CD4-positive, alpha-beta memory T cell (primary cell): ENCODE results near the gene TUBA3D. TPM values are rescaled to one million over a fixed set of nuclear protein-coding genes. Genes with fewer than 3 reads are reported as not detected.
"Not testable (repeated sequence)": the region's sequence is repeated elsewhere in the genome, so short reads cannot be mapped to it uniquely, and the experiment has no call there.

Source experiments
- CTCF ChIA-PET: fragments of 350-600 bp; sonication (Branson Sonifier 250); formaldehyde crosslinking; loops from one replicate; lab custom pipeline; 2021; ENCODE audit warnings: inconsistent platforms; ENCODE audit not compliant: partially characterized antibody; lab: Charles Lee
- POLR2A ChIA-PET: fragments of 350-600 bp; sonication (Branson Sonifier 250); formaldehyde crosslinking; loops from one replicate; lab custom pipeline; 2021; ENCODE audit not compliant: partially characterized antibody; lab: Charles Lee
- DNase-seq, 5 donors: peaks; one replicate each; pipeline versions ENCODE4 v3.0.0 to v3.0.0-alpha.2; 2020 to 2022; ENCODE audit warnings: mixed read lengths in 1 of 5
- H3K27ac ChIP-seq: one replicate; pipeline ENCODE4 v1.7.0; 2013; ENCODE audit warnings: low read depth, low read length
- H3K27me3 ChIP-seq: 2 replicates; pipeline ENCODE4 v1.7.0; 2013; ENCODE audit warnings: mild to moderate bottlenecking, low read length, moderate library complexity; ENCODE audit not compliant: insufficient read depth
- H3K36me3 ChIP-seq: 2 replicates; pipeline ENCODE4 v1.7.0; 2013; ENCODE audit warnings: mild to moderate bottlenecking, low read length, moderate library complexity; ENCODE audit not compliant: insufficient read depth
- H3K4me1 ChIP-seq: 2 replicates; pipeline ENCODE4 v1.7.0; 2013; ENCODE audit warnings: mild to moderate bottlenecking, low read length, moderate library complexity; ENCODE audit not compliant: insufficient read depth
- H3K4me3 ChIP-seq, 2 donors: one replicate each; pipeline ENCODE4 v1.7.0; 2013; ENCODE audit warnings: low read length in 2 of 2, mild to moderate bottlenecking in 1 of 2
- H3K9me3 ChIP-seq, 2 donors: one replicate each; pipeline ENCODE4 v1.7.0; 2013; ENCODE audit warnings: low read length in 2 of 2, control low read depth in 1 of 2; ENCODE audit not compliant: control insufficient read depth in 1 of 2
- H3K27ac Mint-ChIP-seq, 7 donors: one replicate each; pipeline ENCODE4 v1.8.0; 2020 to 2021; ENCODE audit warnings: mixed read lengths in 7 of 7, mild to moderate bottlenecking in 6 of 7, inconsistent platforms in 3 of 7, moderate library complexity in 3 of 7
- H3K27me3 Mint-ChIP-seq, 2 donors: one replicate each; pipeline ENCODE4 v1.8.0; 2020 to 2021; ENCODE audit warnings: mixed read lengths in 2 of 2
- H3K36me3 Mint-ChIP-seq, 2 donors: one replicate each; pipeline ENCODE4 v1.8.0; 2020 to 2021; ENCODE audit warnings: mixed read lengths in 2 of 2, inconsistent platforms in 1 of 2, mild to moderate bottlenecking in 1 of 2
- H3K4me1 Mint-ChIP-seq, 4 donors: one replicate each; pipeline ENCODE4 v1.8.0; 2020 to 2021; ENCODE audit warnings: mixed read lengths in 4 of 4, mild to moderate bottlenecking in 1 of 4
- H3K4me3 Mint-ChIP-seq, 8 donors: one replicate each; pipeline ENCODE4 v1.8.0; 2020 to 2021; ENCODE audit warnings: mixed read lengths in 8 of 8, mild to moderate bottlenecking in 7 of 8, moderate library complexity in 6 of 8, inconsistent platforms in 3 of 8
- H3K9me3 Mint-ChIP-seq, 8 donors: one replicate each; pipeline ENCODE4 v1.8.0; 2020 to 2021; ENCODE audit warnings: mixed read lengths in 8 of 8, mild to moderate bottlenecking in 5 of 8, inconsistent platforms in 3 of 8, moderate library complexity in 1 of 8
- intact Hi-C: fragments of 100-400 bp; cut with micrococcal nuclease; formaldehyde crosslinking; loops from one replicate; pipeline ENCODE4 v1.15.1; 2023
- polyA plus RNA-seq, 2 donors: library from polyadenylated mRNA; unstranded; fragments of 300-500 nt; fragmentation: Illumina TruSeq; gene quantifications; one replicate each; pipeline ENCODE4 v1.2.3, GENCODE V29; 2021
- total RNA-seq, 2 experiments: library from RNA; stranded (reverse); gene quantifications; one replicate each; pipeline ENCODE4 v1.2.3, GENCODE V29; 2021

TUBA3D gene
- total and polyA plus RNA-seq, 4 experiments from 2014 or later = not detected

GRCh38 chr2:131477227-131477626 is 1.3 kb downstream of the TUBA3D start:
- POLR2A ChIA-PET, H3K4me3 Mint-ChIP-seq, H3K27me3 ChIP-seq, DNase-seq, H3K27me3 Mint-ChIP-seq, H3K36me3 Mint-ChIP-seq, H3K9me3 Mint-ChIP-seq, CTCF ChIA-PET, H3K4me3 ChIP-seq, H3K4me1 ChIP-seq, intact Hi-C loops, H3K4me1 Mint-ChIP-seq, H3K27ac ChIP-seq, H3K9me3 ChIP-seq, H3K36me3 ChIP-seq, H3K27ac Mint-ChIP-seq: not testable (repeated sequence)

GRCh38 chr2:131478074-131478849 is 2.3 kb downstream of the TUBA3D start:
- H3K27ac Mint-ChIP-seq = not testable (repeated sequence)

GRCh38 chr2:131478850-131479461 is 3.0 kb downstream of the TUBA3D start:
- H3K27me3 ChIP-seq, intact Hi-C loops, CTCF ChIA-PET, H3K4me3 Mint-ChIP-seq, DNase-seq, H3K4me1 Mint-ChIP-seq, H3K27ac ChIP-seq, H3K27me3 Mint-ChIP-seq, H3K4me3 ChIP-seq, H3K9me3 Mint-ChIP-seq, POLR2A ChIA-PET, H3K27ac Mint-ChIP-seq, H3K4me1 ChIP-seq, H3K9me3 ChIP-seq, H3K36me3 ChIP-seq: not testable (repeated sequence)
- peaks cover 4 to 14% of the 10 kb centered on the region in 2 donors for H3K36me3 Mint-ChIP-seq

More at GRCh38 chr2:131478074-131478849, 2.3 kb downstream of the TUBA3D start:
- H3K27ac ChIP-seq, CTCF ChIA-PET, H3K27me3 Mint-ChIP-seq, POLR2A ChIA-PET, H3K9me3 ChIP-seq, H3K4me3 Mint-ChIP-seq, DNase-seq, H3K27me3 ChIP-seq, intact Hi-C loops, H3K4me3 ChIP-seq, H3K4me1 ChIP-seq, H3K36me3 ChIP-seq, H3K4me1 Mint-ChIP-seq, H3K9me3 Mint-ChIP-seq: not testable (repeated sequence)
- peaks cover 4 to 12% of the 10 kb centered on the region in 2 donors for H3K36me3 Mint-ChIP-seq

GRCh38 chr2:131480351-131480750 is 4.4 kb downstream of the TUBA3D start:
- CTCF ChIA-PET, H3K9me3 ChIP-seq, intact Hi-C loops, H3K4me3 ChIP-seq, H3K4me1 Mint-ChIP-seq, DNase-seq, POLR2A ChIA-PET, H3K36me3 ChIP-seq, H3K27ac Mint-ChIP-seq, H3K27me3 Mint-ChIP-seq, H3K27ac ChIP-seq, H3K27me3 ChIP-seq, H3K4me1 ChIP-seq, H3K9me3 Mint-ChIP-seq, H3K4me3 Mint-ChIP-seq: not testable (repeated sequence)
- H3K36me3 Mint-ChIP-seq = peaks cover 4 to 15% of the 10 kb centered on the region in 2 donors

- H3K27me3 Mint-ChIP-seq, H3K4me3 Mint-ChIP-seq, H3K27ac Mint-ChIP-seq, H3K4me3 ChIP-seq, H3K36me3 ChIP-seq, H3K9me3 Mint-ChIP-seq, H3K4me1 ChIP-seq, H3K27me3 ChIP-seq, intact Hi-C loops, H3K27ac ChIP-seq, H3K4me1 Mint-ChIP-seq, H3K9me3 ChIP-seq, DNase-seq, CTCF ChIA-PET: not testable (repeated sequence)
- POLR2A ChIA-PET = interaction anchor here (0.9 kb wide), 1 partner anchor 10 kb away, joined by 4 read pairs; the partner anchor contains the start of gene MZT2A
- H3K36me3 Mint-ChIP-seq = peaks cover 4 to 17% of the 10 kb centered on the region in 2 donors
These were observed 6.7 kb downstream of the TUBA3D start for GRCh38 chr2:131482506-131483155.

- CTCF ChIA-PET = interaction anchor here (0.8 kb wide), 1 partner anchor 8 kb away, joined by 3 read pairs; the partner anchor contains the start of gene MZT2A
- H3K4me1 ChIP-seq, H3K4me3 ChIP-seq, H3K4me3 Mint-ChIP-seq, intact Hi-C loops, DNase-seq, H3K9me3 Mint-ChIP-seq, H3K36me3 ChIP-seq, H3K27me3 ChIP-seq, H3K27ac Mint-ChIP-seq, H3K27me3 Mint-ChIP-seq, H3K9me3 ChIP-seq, H3K27ac ChIP-seq, POLR2A ChIA-PET: not testable (repeated sequence)
- H3K36me3 Mint-ChIP-seq = peaks cover 4 to 21% of the 10 kb centered on the region in 2 donors
- peaks cover 0 to 15% (median 4%) of the 10 kb centered on the region in 4 donors for H3K4me1 Mint-ChIP-seq
These were observed 8.3 kb downstream of the TUBA3D start for GRCh38 chr2:131483981-131484820.
